GM12892 (cell line): ENCODE measurements around the gene SPON1.

Source experiments
- POLR2A ChIP-seq: IDR thresholded peaks from 2 replicates; pipeline ENCODE4 v1.6.1; 2011; ENCODE audit warnings: low read depth, low read length, control low read depth
- POLR2AphosphoS5 ChIP-seq: IDR thresholded peaks from 2 replicates; pipeline ENCODE4 v1.6.1; 2011; ENCODE audit warnings: low read depth, low read length, control low read depth
- TAF1 ChIP-seq: IDR thresholded peaks from 2 replicates; pipeline ENCODE4 v1.6.1; 2011; ENCODE audit warnings: low read depth, mild to moderate bottlenecking, control low read depth, low read length, borderline replicate concordance

- TF ChIP-seq TAF1, result no peak
- no peak for TF ChIP-seq POLR2AphosphoS5
- no peak for TF ChIP-seq POLR2A
These were observed 338.3 kb downstream of the SPON1 start for GRCh38 chr11:14300661-14301304.
